DOHH2 (cell line): ENCODE measurements around the gene DYDC2.

Experiments used
- H3F3A ChIP-seq: fragments of 200-600 bp; sonication (generic), shearing (Covaris generic); 2 replicates; pipeline ENCODE4 v1.6.0; 2016; ENCODE audit warnings: antibody characterized with exemption, mild to moderate bottlenecking; ENCODE audit not compliant: control insufficient read depth, insufficient read depth
- H3K27ac ChIP-seq: fragments of 200-600 bp; sonication (generic); 2 replicates; pipeline ENCODE4 v1.5.1; 2014; ENCODE audit warnings: low read depth, mild to moderate bottlenecking, low read length, moderate library complexity
- H3K27me3 ChIP-seq: fragments of 200-600 bp; sonication (generic); 2 replicates; pipeline ENCODE4 v1.6.1; 2014; ENCODE audit warnings: mild to moderate bottlenecking, low read length, mixed read lengths; ENCODE audit not compliant: control insufficient read depth
- H3K36me3 ChIP-seq: fragments of 200-600 bp; sonication (generic); 2 replicates; pipeline ENCODE4 v1.6.1; 2014; ENCODE audit warnings: mild to moderate bottlenecking, low read length, moderate library complexity, mixed read lengths; ENCODE audit not compliant: control insufficient read depth
- H3K4me1 ChIP-seq: fragments of 200-600 bp; sonication (generic); 2 replicates; pipeline ENCODE4 v1.6.1; 2014; ENCODE audit warnings: mild to moderate bottlenecking, low read length, mixed read lengths; ENCODE audit not compliant: control insufficient read depth
- H3K4me2 ChIP-seq: fragments of 200-600 bp; sonication (generic); 2 replicates; pipeline ENCODE4 v1.6.0; 2014; ENCODE audit warnings: mild to moderate bottlenecking, low read length, moderate library complexity
- H3K4me3 ChIP-seq: fragments of 200-600 bp; sonication (generic); 2 replicates; pipeline ENCODE4 v1.5.1; 2014; ENCODE audit warnings: mild to moderate bottlenecking, low read length, mixed read lengths
- H3K79me2 ChIP-seq: fragments of 200-600 bp; sonication (generic); 2 replicates; pipeline ENCODE4 v1.6.1; 2014; ENCODE audit warnings: mild to moderate bottlenecking, low read length, mixed read lengths; ENCODE audit not compliant: control insufficient read depth
- H3K9me2 ChIP-seq: fragments of 200-600 bp; sonication (generic); replicated peaks from 2 replicates; pipeline ENCODE4 v1.6.1; 2014; ENCODE audit warnings: mild to moderate bottlenecking, low read length, mixed read lengths; ENCODE audit not compliant: control insufficient read depth
- H3K9me3 ChIP-seq: fragments of 200-600 bp; sonication (generic); 2 replicates; pipeline ENCODE4 v1.6.1; 2014; ENCODE audit warnings: antibody characterized with exemption, low read length, mixed read lengths; ENCODE audit not compliant: control insufficient read depth, insufficient read depth
- H4K20me1 ChIP-seq: fragments of 200-600 bp; sonication (generic); 2 replicates; pipeline ENCODE4 v1.6.0; 2014; ENCODE audit warnings: low read depth, mild to moderate bottlenecking, antibody characterized with exemption, low read length, moderate library complexity; ENCODE audit not compliant: control insufficient read depth, insufficient read depth
- CTCF ChIP-seq: fragments of 200-600 bp; sonication (generic); IDR thresholded peaks from one replicate; pipeline ENCODE4 v1.5.1; 2014; ENCODE audit warnings: antibody characterized with exemption, mild to moderate bottlenecking, low read depth, low read length; ENCODE audit not compliant: poor library complexity, severe bottlenecking
- EZH2phosphoT487 ChIP-seq: fragments of 200-600 bp; sonication (generic); IDR thresholded peaks from 2 replicates; pipeline ENCODE4 v1.6.1; 2017; ENCODE audit warnings: borderline replicate concordance, mild to moderate bottlenecking, antibody characterized with exemption, low read length, moderate library complexity, mixed read lengths

DYDC2 gene

DNA sequence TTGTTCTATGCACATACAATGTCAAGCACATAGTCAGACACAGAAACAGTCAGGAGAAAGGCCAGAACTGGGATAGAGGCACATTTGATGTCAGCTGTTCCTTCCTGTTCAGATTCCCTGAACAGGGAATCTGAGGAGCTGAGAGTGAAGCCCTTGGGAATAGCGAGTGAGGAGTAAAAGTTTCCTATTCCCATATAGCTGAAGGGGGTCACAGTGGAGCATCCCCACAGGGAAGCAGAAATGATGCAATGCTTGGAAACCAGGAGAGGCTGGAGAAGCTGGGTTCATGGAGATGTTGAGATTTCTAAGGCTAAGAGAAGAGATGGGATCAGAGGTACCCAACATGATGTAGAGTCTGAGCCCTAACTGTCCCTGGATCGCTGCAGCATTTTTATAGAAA is 40.4 kb downstream of the DYDC2 start:
- no peaks in the 10 kb centered on the region for H3K4me1 ChIP-seq

DNA sequence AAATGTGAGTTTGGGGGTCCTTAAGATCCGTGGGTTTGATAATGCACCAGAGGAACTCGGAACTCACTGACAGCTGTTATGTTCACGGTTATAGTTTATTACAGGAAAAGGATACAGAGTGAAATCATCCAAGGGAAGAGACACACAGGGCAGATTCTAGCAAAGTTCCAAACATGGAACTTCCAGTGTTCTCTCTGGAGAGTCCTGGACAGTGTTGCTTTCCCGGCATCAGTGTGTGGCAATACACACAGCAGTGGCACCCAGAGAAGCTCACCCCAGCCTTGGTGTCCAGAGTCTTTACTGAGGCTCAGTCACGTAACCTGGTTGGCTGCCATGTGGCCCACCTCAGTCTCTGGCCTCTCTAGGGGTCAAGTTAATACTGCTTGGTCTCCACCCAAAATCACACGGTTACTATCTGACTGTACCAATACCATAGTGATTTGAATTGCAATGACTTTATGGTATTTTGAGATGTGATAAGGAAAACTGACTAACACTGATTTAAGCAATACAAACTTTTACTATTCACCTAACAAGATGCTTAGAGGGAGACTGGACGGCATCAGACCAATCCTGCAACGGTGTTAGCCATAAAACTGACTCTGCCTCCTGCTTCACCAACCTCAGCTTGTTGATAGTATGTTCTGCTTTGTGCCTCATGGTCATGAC is 43.7 kb downstream of the DYDC2 start:
- Histone ChIP-seq H3K4me1 (no peaks in the 10 kb centered on the region), H3K4me3 (no peak overlapping the region), H3K4me2 (no peak overlapping the region), H3K9me2 (no peaks in the 10 kb centered on the region), H3K36me3 (no peaks in the 10 kb centered on the region), H3K27ac (no peak overlapping the region), H3K27me3 (peaks cover 7% of the 10 kb centered on the region; the same call in 1 of the 2 replicates), H3K79me2 (no peaks in the 10 kb centered on the region), H4K20me1 (no peaks in the 10 kb centered on the region), H3K9me3 (no peaks in the 10 kb centered on the region), H3F3A (no peaks in the 10 kb centered on the region)
- no peak for TF ChIP-seq EZH2phosphoT487
- TF ChIP-seq CTCF = no peak

More for the DNA sequence above, 40.4 kb downstream of the DYDC2 start:
- Histone ChIP-seq H3K27ac (no peak overlapping the region), H4K20me1 (no peaks in the 10 kb centered on the region), H3K79me2 (no peaks in the 10 kb centered on the region), H3K36me3 (no peaks in the 10 kb centered on the region), H3K4me3 (no peak overlapping the region), H3K4me2 (no peak overlapping the region), H3K27me3 (peaks cover 8% of the 10 kb centered on the region; the same call in 1 of the 2 replicates), H3F3A (no peaks in the 10 kb centered on the region), H3K9me2 (no peaks in the 10 kb centered on the region), H3K9me3 (no peaks in the 10 kb centered on the region)
- TF ChIP-seq CTCF = no peak
- TF ChIP-seq EZH2phosphoT487 = no peak

- no peak overlapping the region for H3K4me3 ChIP-seq
- no peaks in the 10 kb centered on the region for H3K9me3 ChIP-seq
- H3K79me2 ChIP-seq = no peaks in the 10 kb centered on the region
- H3K27ac ChIP-seq = no peak overlapping the region
- H3K27me3 ChIP-seq = peaks cover 8% of the 10 kb centered on the region
- TF ChIP-seq EZH2phosphoT487 = no peak
- TF ChIP-seq CTCF = no peak
- H3K4me1 ChIP-seq = peaks cover 15% of the 10 kb centered on the region
- H3F3A ChIP-seq = no peaks in the 10 kb centered on the region
- H3K4me2 ChIP-seq = no peak overlapping the region
- H4K20me1 ChIP-seq = no peaks in the 10 kb centered on the region
- H3K9me2 ChIP-seq = no peaks in the 10 kb centered on the region
- no peaks in the 10 kb centered on the region for H3K36me3 ChIP-seq
Measured at GRCh38 chr10:80405035-80405434, 48.5 kb downstream of the DYDC2 start.
